Heart left ventricle (tissue), 13 donors: ENCODE results near the gene ZG16B.

ENCODE experiments used
- POLR2A ChIP-seq, 2 donors: fragments of 450-650 bp; IDR thresholded peaks; one replicate each; pipeline ENCODE4 v1.6.1; 2017; ENCODE audit warnings: antibody characterized with exemption in 2 of 2, mild to moderate bottlenecking in 2 of 2, moderate library complexity in 2 of 2
- TF ChIP-seq, protein P1 (sequence below), 12 donors: fragments of 200-600 bp; sonication (generic) in 4 of 12; IDR thresholded peaks; one replicate each; pipeline versions ENCODE4 v1.5.0 to v1.8.0; 2018 to 2022; ENCODE audit warnings: antibody characterized with exemption in 12 of 12, mild to moderate bottlenecking in 5 of 12
- donor health status: ischemic (EF 13 %, LVEDD 7.1; RV severe dilation, severe dysfunction).
- donor health status: DM: no; HTN: yes; CAD: no.
- donor health status: DM: no; HTN: no; CAD: no.
- donor health status: ischemic (EF 25% LVEDD 6.9; RV normal size, moderate dysfunction).
- donor health status: ischemic (EF 25% LVEDD 5.7; RV mildly dilated, moderate dysfunction).
- donor health status: ischemic (EF 35%, LVEDD 5.7; RV mildly dilated, moderate dysfunction).
- donor health status: nonischemic (EF 11% LVEDD 7.7; RV severe dilation, severe dysfunction).
- donor health status: DM: yes; HTN: yes; CAD: no.
- donor health status: PGD.
- donor health status: ischemic (EF 29% LVEDD 5.4; RV normal size, mild dysfunction).
- donor health status: nonischemic (EF 23%, LVEDD 6.1; RV moderate dilation, normal function).

DNA sequence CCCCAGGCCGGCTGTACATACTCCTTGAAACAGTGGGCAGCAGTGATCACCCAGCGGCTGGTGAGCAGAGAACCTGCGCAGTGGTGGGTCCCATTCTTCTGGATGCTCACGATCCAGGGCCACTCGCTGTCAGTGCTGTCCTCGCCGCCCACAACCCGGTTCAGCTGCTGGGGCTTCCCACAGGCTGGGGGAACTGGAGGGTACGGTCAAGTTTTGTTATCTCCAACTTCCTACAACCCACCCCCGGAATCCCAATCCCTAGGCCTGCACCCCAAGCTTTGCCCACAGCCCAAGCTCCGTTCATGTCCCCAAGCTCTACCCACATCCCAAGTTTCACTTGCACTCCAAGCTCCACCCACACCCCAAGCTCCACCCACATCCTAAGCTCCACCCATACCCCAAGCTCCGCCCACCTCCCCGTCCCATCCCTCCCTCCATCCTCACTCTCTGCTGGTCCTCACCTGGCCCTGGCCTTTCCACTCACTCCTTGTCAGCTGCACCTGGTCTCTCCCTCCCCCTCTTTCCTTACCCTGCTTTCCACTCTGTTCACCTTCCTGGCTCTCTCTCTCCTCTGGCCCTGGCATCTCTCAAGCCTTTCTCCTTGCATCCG is 26.1 kb downstream of the ZG16B start:
- TF ChIP-seq, protein P1, sequence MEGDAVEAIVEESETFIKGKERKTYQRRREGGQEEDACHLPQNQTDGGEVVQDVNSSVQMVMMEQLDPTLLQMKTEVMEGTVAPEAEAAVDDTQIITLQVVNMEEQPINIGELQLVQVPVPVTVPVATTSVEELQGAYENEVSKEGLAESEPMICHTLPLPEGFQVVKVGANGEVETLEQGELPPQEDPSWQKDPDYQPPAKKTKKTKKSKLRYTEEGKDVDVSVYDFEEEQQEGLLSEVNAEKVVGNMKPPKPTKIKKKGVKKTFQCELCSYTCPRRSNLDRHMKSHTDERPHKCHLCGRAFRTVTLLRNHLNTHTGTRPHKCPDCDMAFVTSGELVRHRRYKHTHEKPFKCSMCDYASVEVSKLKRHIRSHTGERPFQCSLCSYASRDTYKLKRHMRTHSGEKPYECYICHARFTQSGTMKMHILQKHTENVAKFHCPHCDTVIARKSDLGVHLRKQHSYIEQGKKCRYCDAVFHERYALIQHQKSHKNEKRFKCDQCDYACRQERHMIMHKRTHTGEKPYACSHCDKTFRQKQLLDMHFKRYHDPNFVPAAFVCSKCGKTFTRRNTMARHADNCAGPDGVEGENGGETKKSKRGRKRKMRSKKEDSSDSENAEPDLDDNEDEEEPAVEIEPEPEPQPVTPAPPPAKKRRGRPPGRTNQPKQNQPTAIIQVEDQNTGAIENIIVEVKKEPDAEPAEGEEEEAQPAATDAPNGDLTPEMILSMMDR (IDR thresholded peaks at IDR 0.05): no peak
- TF ChIP-seq POLR2A (IDR thresholded peaks at IDR 0.05): no peak
